ENCODE data around the gene COX8C.
"Not testable (repeated sequence)": the region's sequence is repeated elsewhere in the genome, so short reads cannot be mapped to it uniquely, and the experiment has no call there.

COX8C gene

GRCh38 chr14:93320489-93320888 is 26.5 kb upstream of the COX8C start:
- DNase-seq (ENCODE audit: low read depth, low spot score), result no peak

- DNase-seq (ENCODE audit: low read depth, low spot score), result no peak
Measured at GRCh38 chr14:93322929-93323599, 23.9 kb upstream of the COX8C start.

GRCh38 chr14:93323600-93324174 is 23.3 kb upstream of the COX8C start:
- no peak for DNase-seq (ENCODE audit: low read depth, low spot score)

DNA sequence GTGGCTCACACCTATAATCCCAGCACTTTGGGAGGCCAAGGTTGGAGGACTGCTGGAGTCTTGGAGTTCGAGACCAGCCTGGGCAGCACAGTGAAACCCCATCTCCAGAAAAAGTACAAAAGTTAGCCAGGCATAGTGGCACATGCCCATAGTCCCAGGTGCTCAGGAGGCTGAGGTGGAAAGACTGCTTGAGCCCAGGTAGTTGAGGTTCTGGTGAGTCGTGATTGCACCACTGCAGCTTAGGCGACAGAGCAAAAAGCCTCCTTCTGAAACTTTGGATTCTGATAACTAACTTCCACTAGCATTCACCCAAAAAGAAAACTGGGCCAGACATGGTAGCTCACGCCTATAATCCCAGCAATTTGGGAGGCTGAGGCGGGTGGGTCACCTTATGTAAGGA is 20.8 kb upstream of the COX8C start:
- DNase-seq (ENCODE audit: low read depth, low spot score), result no peak

DNA sequence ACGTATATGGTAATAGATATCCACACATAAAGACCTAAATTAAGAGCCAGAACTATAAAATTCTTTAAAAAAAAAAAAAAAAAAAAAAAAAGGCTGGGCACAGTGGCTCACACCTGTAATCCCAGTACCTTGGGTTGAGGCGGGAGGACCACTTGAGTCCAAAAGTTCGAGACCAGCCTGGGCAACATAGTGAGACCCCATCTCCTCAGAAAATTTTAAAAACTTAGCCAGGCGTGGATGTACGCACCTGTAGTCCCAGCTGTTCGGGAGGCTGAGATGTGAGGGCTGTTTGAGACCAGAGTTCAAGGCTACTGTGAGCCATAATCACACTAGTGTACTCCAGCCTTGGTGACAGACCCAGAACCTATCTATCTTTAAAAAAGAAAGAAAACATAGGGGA is 18.4 kb upstream of the COX8C start:
- DNase-seq (ENCODE audit: low read depth, low spot score), result no peak

GRCh38 chr14:93329965-93330608 is 16.9 kb upstream of the COX8C start:
- no peak for DNase-seq (ENCODE audit: low read depth, low spot score)

DNA sequence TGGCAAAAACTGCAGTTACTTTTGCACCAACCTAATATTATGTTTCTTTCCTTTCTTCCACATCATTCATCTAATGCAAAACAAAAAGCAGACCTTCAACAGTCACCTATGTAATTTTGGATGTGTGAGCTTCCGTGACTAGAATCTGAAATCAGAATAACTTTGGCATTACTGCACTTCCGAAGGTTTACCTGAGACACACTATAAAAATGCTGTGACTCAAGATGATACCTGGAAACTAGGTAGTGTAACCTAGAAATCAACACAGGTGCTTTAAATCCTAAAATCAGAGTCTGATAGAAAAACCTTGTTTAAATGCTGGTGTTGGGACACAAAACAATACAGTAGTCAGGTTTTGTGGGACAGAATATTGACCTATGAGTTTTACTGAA is 16.4 kb upstream of the COX8C start:
- DNase-seq (ENCODE audit: low read depth, low spot score), result no peak

GRCh38 chr14:93331002-93331727 is 15.8 kb upstream of the COX8C start:
- no peak for DNase-seq (ENCODE audit: low read depth, low spot score)

- no peak for DNase-seq (ENCODE audit: low read depth, low spot score)
Measured at GRCh38 chr14:93331728-93332396, 15.1 kb upstream of the COX8C start.

- DNase-seq (ENCODE audit: low read depth, low spot score), result no peak
Measured at GRCh38 chr14:93332397-93332852, 14.6 kb upstream of the COX8C start.

- peak; percentile 82 for DNase-seq (ENCODE audit: low read depth, low spot score)
Measured at GRCh38 chr14:93332853-93333630, 13.9 kb upstream of the COX8C start, which contains the start of gene BTBD7. BTBD7 (minus strand) TSS chr14:93333036; CDS start chr14:93296051, 36,985 bp downstream.

DNA sequence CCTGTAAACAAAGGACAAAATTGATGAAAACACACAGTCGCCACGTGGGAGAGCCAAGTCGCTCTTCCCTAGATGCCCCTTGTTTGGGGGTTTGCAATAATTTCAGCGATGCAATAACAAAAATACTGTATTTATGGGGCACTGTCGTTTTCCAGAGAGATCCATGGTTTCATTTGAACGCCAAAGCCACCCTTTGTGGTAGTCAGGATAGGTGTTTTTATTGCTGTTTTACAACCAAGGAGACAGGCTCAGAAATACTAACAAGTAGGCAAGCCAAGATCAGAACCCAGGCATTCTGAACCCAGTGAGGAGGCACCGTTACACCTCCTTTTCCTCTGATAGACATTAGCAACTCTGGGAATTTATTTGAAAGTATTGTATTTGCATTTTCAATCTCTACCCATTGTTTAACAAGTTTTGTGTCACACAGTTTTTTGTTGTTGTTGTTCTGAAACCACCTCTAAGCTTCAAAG is 13.3 kb upstream of the COX8C start:
- no peak for DNase-seq (ENCODE audit: low read depth, low spot score)

GRCh38 chr14:93337143-93337753 is 9.7 kb upstream of the COX8C start:
- DNase-seq (ENCODE audit: low read depth, low spot score), result no peak

GRCh38 chr14:93337884-93338283 is 9.1 kb upstream of the COX8C start:
- no peak for DNase-seq (ENCODE audit: low read depth, low spot score)

- DNase-seq (ENCODE audit: low read depth, low spot score), result no peak
Measured at GRCh38 chr14:93343266-93343665, 3.7 kb upstream of the COX8C start.

GRCh38 chr14:93343797-93344196 is 3.2 kb upstream of the COX8C start:
- no peak for DNase-seq (ENCODE audit: low read depth, low spot score)

GRCh38 chr14:93347850-93348249 is 868 bp downstream of the COX8C start:
- DNase-seq (ENCODE audit: low read depth, low spot score), result no peak

DNA sequence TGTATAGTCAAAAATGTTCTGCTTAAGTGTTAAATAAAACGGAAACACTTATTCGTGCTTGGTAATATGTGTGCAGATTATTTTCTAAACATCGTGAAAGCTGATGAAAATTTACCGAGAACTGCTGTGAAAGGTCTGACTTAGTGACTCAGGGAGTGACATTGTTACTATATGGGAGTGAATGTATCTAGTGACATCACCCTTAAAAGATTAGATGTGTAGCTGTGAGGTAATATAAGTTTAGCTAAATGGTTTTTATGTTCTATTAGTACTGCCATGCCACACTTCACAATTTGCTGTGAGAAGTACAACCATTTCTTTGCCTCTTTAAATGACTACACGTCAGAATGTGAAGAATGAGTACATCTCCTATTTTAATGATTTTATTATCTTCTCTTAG is 1.3 kb downstream of the COX8C start:
- no peak for DNase-seq (ENCODE audit: low read depth, low spot score)

DNA sequence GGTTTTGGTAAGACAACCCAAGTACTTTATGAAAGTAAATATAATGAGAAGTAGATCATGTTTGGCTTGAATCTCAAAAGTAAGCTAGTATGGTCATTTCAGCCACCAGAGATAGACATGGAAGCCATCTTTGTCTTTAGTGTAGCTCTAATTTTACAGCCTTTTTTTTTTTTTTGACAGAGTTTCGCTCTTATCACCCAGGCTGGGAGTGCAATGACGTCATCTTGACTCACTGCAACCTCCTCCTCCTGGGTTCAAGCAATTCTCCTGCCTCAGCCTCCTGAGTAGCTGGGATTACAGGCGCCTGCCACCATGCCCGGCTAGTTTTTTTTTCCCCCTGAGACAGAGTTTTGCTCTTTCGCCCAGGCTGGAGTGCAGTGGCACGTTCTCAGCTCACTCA is 7.9 kb downstream of the COX8C start:
- DNase-seq (ENCODE audit: low read depth, low spot score), result not testable (repeated sequence)

- DNase-seq (ENCODE audit: low read depth, low spot score), result no peak
Measured at GRCh38 chr14:93368996-93369712, 22.2 kb downstream of the COX8C start.
